Kidney epithelial cell (primary cell): ENCODE data around the gene DLD. TPM values are rescaled to one million over a fixed set of nuclear protein-coding genes. Genes with fewer than 3 reads are reported as not detected.
"Not testable (repeated sequence)": the region's sequence is repeated elsewhere in the genome, so short reads cannot be mapped to it uniquely, and the experiment has no call there.

Experiments used
- DNase-seq: peaks from one replicate; pipeline ENCODE4 v3.0.0-alpha.2; 2010; ENCODE audit warnings: low read depth
- H3K27me3 ChIP-seq: 2 replicates; pipeline ENCODE4 v1.6.0; 2011; ENCODE audit warnings: low read length; ENCODE audit not compliant: control insufficient read depth, insufficient read depth
- H3K36me3 ChIP-seq: 2 replicates; pipeline ENCODE4 v1.5.1; 2011; ENCODE audit warnings: low read length; ENCODE audit not compliant: control insufficient read depth, insufficient read depth
- H3K4me3 ChIP-seq: 2 replicates; pipeline ENCODE4 v1.5.1; 2011; ENCODE audit warnings: low read depth, mild to moderate bottlenecking, control low read depth, low read length
- total RNA-seq: library from RNA; depleted of rRNA; stranded (reverse); fragments of >200 nt; gene quantifications from 2 replicates; pipeline ENCODE4 v1.2.3, GENCODE V29; 2015
- TF ChIP-seq, protein P1 (sequence below): IDR thresholded peaks from 2 replicates; pipeline ENCODE4 v1.5.1; 2011; ENCODE audit warnings: mild to moderate bottlenecking, moderate library complexity, low read length, control low read depth, inconsistent platforms; ENCODE audit not compliant: insufficient read depth, poor library complexity, severe bottlenecking

Gene DLD, protein sequence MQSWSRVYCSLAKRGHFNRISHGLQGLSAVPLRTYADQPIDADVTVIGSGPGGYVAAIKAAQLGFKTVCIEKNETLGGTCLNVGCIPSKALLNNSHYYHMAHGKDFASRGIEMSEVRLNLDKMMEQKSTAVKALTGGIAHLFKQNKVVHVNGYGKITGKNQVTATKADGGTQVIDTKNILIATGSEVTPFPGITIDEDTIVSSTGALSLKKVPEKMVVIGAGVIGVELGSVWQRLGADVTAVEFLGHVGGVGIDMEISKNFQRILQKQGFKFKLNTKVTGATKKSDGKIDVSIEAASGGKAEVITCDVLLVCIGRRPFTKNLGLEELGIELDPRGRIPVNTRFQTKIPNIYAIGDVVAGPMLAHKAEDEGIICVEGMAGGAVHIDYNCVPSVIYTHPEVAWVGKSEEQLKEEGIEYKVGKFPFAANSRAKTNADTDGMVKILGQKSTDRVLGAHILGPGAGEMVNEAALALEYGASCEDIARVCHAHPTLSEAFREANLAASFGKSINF
- total RNA-seq: 42.6 and 68.8 TPM in 2 replicates

DNA sequence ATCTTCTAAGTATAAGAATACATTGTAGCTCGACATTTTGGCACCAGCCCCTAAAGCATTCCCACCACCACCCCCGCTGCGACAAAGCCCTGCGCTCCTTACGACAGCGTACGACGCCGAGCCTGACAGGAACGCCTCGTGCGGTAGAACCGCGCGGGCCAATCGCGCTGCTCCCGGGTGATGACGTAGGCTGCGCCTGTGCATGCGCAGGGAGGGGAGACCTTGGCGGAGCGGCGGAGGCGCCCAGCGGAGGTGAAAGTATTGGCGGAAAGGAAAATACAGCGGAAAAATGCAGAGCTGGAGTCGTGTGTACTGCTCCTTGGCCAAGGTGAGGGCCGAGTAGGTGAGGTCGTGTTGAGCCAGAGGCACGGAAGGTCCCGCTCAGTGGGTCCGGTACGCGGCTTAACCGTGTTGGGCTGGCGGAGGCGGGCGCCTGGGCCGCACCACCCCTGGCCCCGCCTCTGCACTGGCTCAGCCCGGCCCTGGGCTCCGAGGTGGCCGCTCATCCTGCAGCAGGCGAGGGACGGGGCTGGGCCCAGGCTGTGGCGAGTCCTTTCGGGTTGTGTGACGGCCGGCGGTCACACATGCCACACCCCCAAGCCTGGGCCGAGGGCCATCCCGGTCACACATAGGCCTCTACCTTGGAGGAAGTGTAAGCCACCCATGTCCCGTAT is at the start of gene DLD:
Gene DLD (plus strand): TSS at position 222 of the 674 bp plus-strand sequence. CDS start 68 bp downstream, at position 290.
- H3K4me3 ChIP-seq: peak within 1 kb of the TSS; percentile 91
- no peaks in the 10 kb centered on the region for H3K27me3 ChIP-seq
- peaks cover 1% of the 10 kb centered on the region for H3K36me3 ChIP-seq
- TF ChIP-seq, protein P1, sequence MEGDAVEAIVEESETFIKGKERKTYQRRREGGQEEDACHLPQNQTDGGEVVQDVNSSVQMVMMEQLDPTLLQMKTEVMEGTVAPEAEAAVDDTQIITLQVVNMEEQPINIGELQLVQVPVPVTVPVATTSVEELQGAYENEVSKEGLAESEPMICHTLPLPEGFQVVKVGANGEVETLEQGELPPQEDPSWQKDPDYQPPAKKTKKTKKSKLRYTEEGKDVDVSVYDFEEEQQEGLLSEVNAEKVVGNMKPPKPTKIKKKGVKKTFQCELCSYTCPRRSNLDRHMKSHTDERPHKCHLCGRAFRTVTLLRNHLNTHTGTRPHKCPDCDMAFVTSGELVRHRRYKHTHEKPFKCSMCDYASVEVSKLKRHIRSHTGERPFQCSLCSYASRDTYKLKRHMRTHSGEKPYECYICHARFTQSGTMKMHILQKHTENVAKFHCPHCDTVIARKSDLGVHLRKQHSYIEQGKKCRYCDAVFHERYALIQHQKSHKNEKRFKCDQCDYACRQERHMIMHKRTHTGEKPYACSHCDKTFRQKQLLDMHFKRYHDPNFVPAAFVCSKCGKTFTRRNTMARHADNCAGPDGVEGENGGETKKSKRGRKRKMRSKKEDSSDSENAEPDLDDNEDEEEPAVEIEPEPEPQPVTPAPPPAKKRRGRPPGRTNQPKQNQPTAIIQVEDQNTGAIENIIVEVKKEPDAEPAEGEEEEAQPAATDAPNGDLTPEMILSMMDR: no peak
- peak; percentile 57 for DNase-seq

DNA sequence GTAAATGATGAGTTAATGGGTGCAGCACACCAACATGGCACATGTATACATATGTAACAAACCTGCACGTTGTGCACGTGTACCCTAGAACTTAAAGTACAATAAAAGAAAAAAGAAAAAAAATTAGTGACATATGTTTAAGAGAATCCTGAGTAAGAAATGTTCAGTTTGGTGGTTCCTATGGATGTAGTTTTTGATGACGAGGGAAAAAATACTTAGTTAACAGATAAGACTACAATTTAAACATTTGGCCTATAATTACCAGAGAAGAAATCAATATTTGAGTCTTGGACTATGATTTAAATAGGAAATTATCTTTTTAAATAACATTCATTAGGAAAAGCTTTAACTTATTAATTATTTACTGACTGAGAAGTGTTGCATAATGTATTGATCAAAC is 48.8 kb upstream of the DLD start:
- no peak for DNase-seq
- H3K27me3 ChIP-seq: peaks cover 3% of the 10 kb centered on the region
- TF ChIP-seq, protein P1: no peak
- H3K36me3 ChIP-seq: no peaks in the 10 kb centered on the region
- H3K4me3 ChIP-seq: no peak overlapping the region

DNA sequence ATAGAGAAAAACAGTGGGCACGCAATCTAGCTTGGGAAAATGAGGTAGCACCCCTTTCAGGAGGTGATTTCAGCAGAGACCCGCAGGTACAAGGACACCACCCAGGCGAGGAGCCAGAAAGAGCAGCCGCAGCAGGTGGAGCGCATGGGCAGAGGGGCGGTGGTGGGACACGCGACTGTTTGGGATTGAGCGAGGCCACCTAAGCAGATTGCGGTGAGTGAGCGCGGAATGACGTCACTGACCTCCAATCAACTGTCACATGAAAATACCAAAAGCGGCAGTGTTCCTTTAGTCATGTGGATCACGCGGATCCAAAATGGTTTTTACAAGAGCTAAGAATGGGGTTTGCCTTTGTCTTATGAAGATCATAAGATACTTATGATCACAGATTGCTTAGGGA is 47.8 kb upstream of the DLD start:
- DNase-seq: no peak
- TF ChIP-seq, protein P1: no peak
- H3K4me3 ChIP-seq: no peak overlapping the region
- peaks cover 2% of the 10 kb centered on the region for H3K27me3 ChIP-seq
- no peaks in the 10 kb centered on the region for H3K36me3 ChIP-seq

DNA sequence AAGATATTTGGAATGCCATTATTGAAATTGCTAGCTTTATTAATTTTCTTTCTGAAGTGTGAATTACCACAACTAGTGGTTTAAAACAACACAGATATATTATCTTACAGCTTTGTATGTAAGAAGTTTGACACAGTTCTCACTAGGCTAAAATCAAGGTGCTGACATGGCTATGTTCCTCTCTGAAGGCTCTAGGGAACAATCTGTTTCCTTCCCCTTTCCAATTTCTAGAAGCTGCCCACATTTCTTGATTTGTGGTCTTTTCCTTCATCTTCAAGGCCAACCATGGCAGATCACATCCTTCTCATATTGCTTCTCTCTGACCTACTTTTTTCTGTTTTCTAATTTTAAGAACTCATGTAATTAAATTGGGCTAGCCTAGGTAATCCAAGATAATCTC is 44.7 kb upstream of the DLD start:
- no peak overlapping the region for H3K4me3 ChIP-seq
- no peaks in the 10 kb centered on the region for H3K36me3 ChIP-seq
- TF ChIP-seq, protein P1: no peak
- DNase-seq: no peak
- H3K27me3 ChIP-seq: peaks cover 2% of the 10 kb centered on the region

DNA sequence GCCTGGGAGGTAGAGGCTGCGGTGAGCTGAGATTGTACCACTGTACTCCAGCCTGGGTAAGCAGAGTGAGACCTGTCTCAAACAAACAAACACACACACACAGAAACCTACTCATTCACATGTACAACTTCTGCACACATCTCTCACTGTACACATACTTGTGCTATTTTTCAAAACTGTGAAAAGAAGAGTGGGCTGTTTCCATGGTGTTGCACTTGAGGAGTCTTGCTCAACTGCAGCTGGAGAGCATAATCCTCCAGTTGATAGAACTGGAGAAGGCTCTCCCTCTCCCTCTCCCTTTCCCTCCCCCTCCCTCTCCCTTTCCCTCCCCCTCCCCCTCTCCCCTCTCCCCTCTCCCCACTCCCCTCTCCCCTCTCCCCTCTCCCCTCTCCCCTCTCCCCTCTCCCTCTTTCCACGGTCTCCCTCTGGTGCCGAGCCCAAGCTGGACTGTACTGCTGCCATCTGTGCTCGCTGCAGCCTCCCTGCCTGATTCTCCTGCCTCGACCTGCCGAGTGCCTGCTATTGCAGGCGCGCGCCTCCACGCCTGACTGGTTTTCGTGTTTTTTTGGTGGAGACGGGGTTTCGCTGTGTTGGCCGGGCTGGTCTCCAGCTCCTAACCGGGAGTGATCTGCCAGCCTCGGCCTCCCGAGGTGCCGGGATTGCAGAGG is 43.7 kb upstream of the DLD start:
- H3K36me3 ChIP-seq: no peaks in the 10 kb centered on the region
- DNase-seq: no peak
- no peak overlapping the region for H3K4me3 ChIP-seq
- H3K27me3 ChIP-seq: peaks cover 2% of the 10 kb centered on the region
- TF ChIP-seq, protein P1: no peak

DNA sequence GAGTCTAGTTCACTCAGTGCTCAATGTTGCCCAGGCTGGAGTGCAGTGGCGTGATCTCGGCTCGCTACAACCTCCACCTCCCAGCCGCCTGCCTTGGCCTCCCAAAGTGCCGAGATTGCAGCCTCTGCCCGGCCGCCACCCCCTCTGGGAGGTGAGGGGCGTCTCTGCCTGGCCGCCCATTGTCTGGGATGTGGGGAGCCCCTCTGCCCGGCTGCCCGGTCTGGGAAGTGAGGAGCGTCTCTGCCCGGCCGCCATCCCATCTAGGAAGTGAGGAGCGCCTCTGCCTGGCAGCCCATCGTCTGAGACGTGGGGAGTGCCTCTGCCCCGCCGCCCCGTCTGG is 43.2 kb upstream of the DLD start:
- H3K27me3 ChIP-seq, H3K4me3 ChIP-seq, H3K36me3 ChIP-seq, DNase-seq: not testable (repeated sequence)

DNA sequence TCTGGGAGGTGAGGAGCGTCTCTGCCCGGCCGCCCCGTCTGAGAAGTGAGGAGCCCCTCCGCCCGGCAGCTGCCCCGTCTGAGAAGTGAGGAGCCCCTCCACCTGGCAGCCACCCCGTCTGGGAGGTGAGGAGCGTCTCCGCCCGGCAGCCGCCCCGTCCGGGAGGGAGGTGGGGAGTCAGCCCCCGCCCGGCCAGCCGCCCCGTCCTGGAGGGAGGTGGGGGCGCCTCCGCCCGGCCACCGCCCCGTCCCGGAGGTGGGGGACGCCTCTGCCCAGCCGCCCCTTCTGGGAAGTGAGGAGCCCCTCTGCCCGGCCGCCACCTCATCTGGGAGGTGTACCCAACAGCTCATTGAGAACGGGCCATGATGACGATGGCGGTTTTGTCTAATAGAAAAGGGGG is 42.8 kb upstream of the DLD start:
- not testable (repeated sequence) for H3K4me3 ChIP-seq, H3K27me3 ChIP-seq, DNase-seq, H3K36me3 ChIP-seq
